AG09319 (cell line): ENCODE data around the gene GIMAP8.
A peak's percentile ranks its signal among the peaks of the same experiment; 100 is the strongest.

ENCODE experiments used
- DNase-seq: peaks from one replicate; pipeline ENCODE4 v3.0.0-alpha.2; 2010; ENCODE audit warnings: low read depth; ENCODE audit errors: extremely low read depth
- CTCF ChIP-seq: IDR thresholded peaks from 2 replicates; pipeline ENCODE4 v1.5.1; 2011; ENCODE audit warnings: low read depth, mild to moderate bottlenecking, inconsistent platforms, low read length, moderate library complexity

Gene GIMAP8

GRCh38 chr7:150404172-150404804 lies 46.1 kb upstream of the GIMAP8 start:
- TF ChIP-seq CTCF: no peak

GRCh38 chr7:150404805-150405583 lies 45.4 kb upstream of the GIMAP8 start:
- no peak; the same call in 1 of the 2 replicates for TF ChIP-seq CTCF
- DNase-seq: peak; percentile 75

More at GRCh38 chr7:150404172-150404804, 46.1 kb upstream of the GIMAP8 start:
- no peak for DNase-seq

GRCh38 chr7:150405584-150406311 lies 44.7 kb upstream of the GIMAP8 start:
- no peak for DNase-seq
- TF ChIP-seq CTCF: no peak

GRCh38 chr7:150406312-150406566 lies 44.2 kb upstream of the GIMAP8 start:
- DNase-seq: no peak
- no peak for TF ChIP-seq CTCF

GRCh38 chr7:150406567-150407421 lies 43.6 kb upstream of the GIMAP8 start:
- TF ChIP-seq CTCF: no peak
- no peak for DNase-seq

GRCh38 chr7:150407588-150408392 lies 42.6 kb upstream of the GIMAP8 start:
- DNase-seq: no peak
- no peak for TF ChIP-seq CTCF
